Measurements from ENCODE around the gene AMBRA1.

DNA sequence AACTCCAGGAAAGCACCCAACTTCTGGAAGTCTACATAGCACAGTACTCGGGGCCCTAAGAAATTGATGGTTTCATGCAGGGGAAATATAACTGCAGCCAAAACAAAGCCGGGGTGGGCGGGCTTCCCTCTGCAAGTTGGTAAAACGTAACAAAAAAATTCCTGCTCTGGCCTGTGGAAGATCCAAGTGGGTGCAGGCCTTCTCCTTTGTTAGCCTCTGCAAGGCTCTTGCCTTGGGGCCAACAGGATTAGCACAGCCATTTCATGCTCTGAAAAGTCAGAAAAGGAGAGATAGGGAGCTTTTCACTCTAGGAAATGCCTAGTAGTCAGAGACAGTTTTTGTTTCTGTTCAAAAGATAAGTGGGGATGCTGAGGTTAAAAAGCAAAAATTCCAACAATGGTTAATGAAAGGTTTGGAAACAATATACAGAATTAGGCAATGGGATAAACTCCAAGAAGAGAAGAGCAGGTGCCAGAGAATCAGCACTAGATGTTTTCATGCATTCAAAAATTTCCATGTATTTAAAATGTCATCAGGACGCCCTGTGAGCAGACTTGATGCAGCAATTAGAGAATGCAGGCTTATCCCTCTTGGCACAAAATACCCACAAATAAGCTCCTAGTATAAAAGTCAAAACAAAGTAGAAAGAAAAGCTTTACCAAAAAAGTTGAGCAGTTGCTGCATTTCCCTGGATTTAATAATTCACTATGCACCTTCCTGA lies 130.0 kb downstream of the AMBRA1 start:
- TF ChIP-seq EZH2 (IDR thresholded peaks at IDR 0.05; ENCODE audit: low read length, unreplicated experiment) (no peak), EZH2phosphoT487 (IDR thresholded peaks at IDR 0.05; ENCODE audit: borderline replicate concordance, low read length) (no peak)
- TF ChIP-seq, protein P1, sequence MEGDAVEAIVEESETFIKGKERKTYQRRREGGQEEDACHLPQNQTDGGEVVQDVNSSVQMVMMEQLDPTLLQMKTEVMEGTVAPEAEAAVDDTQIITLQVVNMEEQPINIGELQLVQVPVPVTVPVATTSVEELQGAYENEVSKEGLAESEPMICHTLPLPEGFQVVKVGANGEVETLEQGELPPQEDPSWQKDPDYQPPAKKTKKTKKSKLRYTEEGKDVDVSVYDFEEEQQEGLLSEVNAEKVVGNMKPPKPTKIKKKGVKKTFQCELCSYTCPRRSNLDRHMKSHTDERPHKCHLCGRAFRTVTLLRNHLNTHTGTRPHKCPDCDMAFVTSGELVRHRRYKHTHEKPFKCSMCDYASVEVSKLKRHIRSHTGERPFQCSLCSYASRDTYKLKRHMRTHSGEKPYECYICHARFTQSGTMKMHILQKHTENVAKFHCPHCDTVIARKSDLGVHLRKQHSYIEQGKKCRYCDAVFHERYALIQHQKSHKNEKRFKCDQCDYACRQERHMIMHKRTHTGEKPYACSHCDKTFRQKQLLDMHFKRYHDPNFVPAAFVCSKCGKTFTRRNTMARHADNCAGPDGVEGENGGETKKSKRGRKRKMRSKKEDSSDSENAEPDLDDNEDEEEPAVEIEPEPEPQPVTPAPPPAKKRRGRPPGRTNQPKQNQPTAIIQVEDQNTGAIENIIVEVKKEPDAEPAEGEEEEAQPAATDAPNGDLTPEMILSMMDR (conservative IDR thresholded peaks at IDR 0.05; ENCODE audit: low read depth, low read length) = no peak
